GM12878 (cell line): ENCODE measurements around the gene ZFP14. TPM values are rescaled to one million over a fixed set of nuclear protein-coding genes. Genes with fewer than 3 reads are reported as not detected.

Experiments
- BMI1 ChIP-seq: fragments of 450-650 bp; IDR thresholded peaks from 2 replicates; pipeline ENCODE4 v1.6.1; 2016; ENCODE audit warnings: mild to moderate bottlenecking, moderate library complexity, borderline replicate concordance
- EED ChIP-seq: sonication (generic); IDR thresholded peaks from 2 replicates; pipeline ENCODE4 v1.6.1; 2016; ENCODE audit warnings: antibody characterized with exemption, low read depth
- HCFC1 ChIP-seq: fragments of 150-350 bp; IDR thresholded peaks from 2 replicates; pipeline ENCODE4 v1.6.1; 2014; ENCODE audit warnings: low read length
- MAX ChIP-seq: IDR thresholded peaks from 2 replicates; pipeline ENCODE4 v1.6.1; 2012; ENCODE audit warnings: low read depth, low read length, improper control_type of control experiment
- NFXL1 ChIP-seq: fragments of 450-650 bp; IDR thresholded peaks from 2 replicates; pipeline ENCODE4 v1.6.1; 2017; ENCODE audit warnings: antibody characterized with exemption, mild to moderate bottlenecking, borderline replicate concordance
- PKNOX1 ChIP-seq: fragments of 450-650 bp; IDR thresholded peaks from 2 replicates; pipeline ENCODE4 v1.6.1; 2016; ENCODE audit warnings: mild to moderate bottlenecking
- POU2F2 ChIP-seq: IDR thresholded peaks from 3 replicates; pipeline ENCODE4 v1.6.1; 2011; ENCODE audit warnings: low read depth, mild to moderate bottlenecking, low read length, borderline replicate concordance
- RELB ChIP-seq: fragments of 450-650 bp; IDR thresholded peaks from 2 replicates; pipeline ENCODE4 v1.6.1; 2017; ENCODE audit warnings: low read depth, mild to moderate bottlenecking, moderate library complexity
- RUNX3 ChIP-seq: IDR thresholded peaks from 2 replicates; pipeline ENCODE4 v1.6.1; 2012; ENCODE audit warnings: low read length, inconsistent platforms
- SIN3A ChIP-seq: IDR thresholded peaks from 2 replicates; pipeline ENCODE4 v1.6.1; 2012; ENCODE audit warnings: low read depth, low read length, improper control_type of control experiment
- SREBF1 ChIP-seq: IDR thresholded peaks from 2 replicates; pipeline ENCODE4 v1.6.1; 2012; ENCODE audit warnings: mild to moderate bottlenecking, low read length
- polyA plus RNA-seq, 11 experiments: library from polyadenylated mRNA; depleted of rRNA in 4 of 11; unstranded in 6 of 11; stranded (reverse) in 5 of 11; fragments of >200 nt; fragmentation: Nextera tagmentation in 4 of 11; fragmentation: Illumina TruSeq in 1 of 11; extraction: Ambion mirVana in 4 of 11; extraction: Trizol in 1 of 11; gene quantifications; 1 replicate in 1 of 11; 2 replicates in 10 of 11; pipeline versions ENCODE4 v1.2.1 to v1.2.3, GENCODE V29; 2011 to 2016; ENCODE audit warnings: inconsistent platforms in 2 of 11, missing spikeins in 2 of 11, low read depth in 1 of 11
- total RNA-seq, 4 experiments: library from RNA; depleted of rRNA in 3 of 4; stranded (reverse); fragments of >200 nt in 3 of 4; fragmentation: Illumina TruSeq in 1 of 4; extraction: Trizol in 1 of 4; gene quantifications; 2 replicates each; pipeline versions ENCODE4 v1.2.1 to v1.2.3, GENCODE V29; 2013 to 2021
- TF ChIP-seq, protein P1 (sequence below): fragments of 150-350 bp; IDR thresholded peaks from 2 replicates; pipeline ENCODE4 v1.6.1; 2014; ENCODE audit warnings: mild to moderate bottlenecking, low read depth, low read length
- TF ChIP-seq, protein P2 (sequence below): IDR thresholded peaks from 2 replicates; pipeline ENCODE4 v1.6.1; 2012; ENCODE audit warnings: low read depth, low read length, improper control_type of control experiment

Gene ZFP14
- total and polyA plus RNA-seq, 10 of the 15 experiments (the other 5 are each of a cell fraction or from before 2014, with no cell fraction given), result 0.61 to 2.6 (median 0.83) TPM

- TF ChIP-seq PKNOX1 (no peak), EED (no peak), HCFC1 (no peak), NFXL1 (no peak), RUNX3 (no peak), POU2F2 (no peak), RELB (no peak), MAX (no peak), SREBF1 (no peak), SIN3A (no peak), BMI1 (no peak)
- TF ChIP-seq, protein P1, sequence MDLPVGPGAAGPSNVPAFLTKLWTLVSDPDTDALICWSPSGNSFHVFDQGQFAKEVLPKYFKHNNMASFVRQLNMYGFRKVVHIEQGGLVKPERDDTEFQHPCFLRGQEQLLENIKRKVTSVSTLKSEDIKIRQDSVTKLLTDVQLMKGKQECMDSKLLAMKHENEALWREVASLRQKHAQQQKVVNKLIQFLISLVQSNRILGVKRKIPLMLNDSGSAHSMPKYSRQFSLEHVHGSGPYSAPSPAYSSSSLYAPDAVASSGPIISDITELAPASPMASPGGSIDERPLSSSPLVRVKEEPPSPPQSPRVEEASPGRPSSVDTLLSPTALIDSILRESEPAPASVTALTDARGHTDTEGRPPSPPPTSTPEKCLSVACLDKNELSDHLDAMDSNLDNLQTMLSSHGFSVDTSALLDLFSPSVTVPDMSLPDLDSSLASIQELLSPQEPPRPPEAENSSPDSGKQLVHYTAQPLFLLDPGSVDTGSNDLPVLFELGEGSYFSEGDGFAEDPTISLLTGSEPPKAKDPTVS, result no peak
- TF ChIP-seq, protein P2, sequence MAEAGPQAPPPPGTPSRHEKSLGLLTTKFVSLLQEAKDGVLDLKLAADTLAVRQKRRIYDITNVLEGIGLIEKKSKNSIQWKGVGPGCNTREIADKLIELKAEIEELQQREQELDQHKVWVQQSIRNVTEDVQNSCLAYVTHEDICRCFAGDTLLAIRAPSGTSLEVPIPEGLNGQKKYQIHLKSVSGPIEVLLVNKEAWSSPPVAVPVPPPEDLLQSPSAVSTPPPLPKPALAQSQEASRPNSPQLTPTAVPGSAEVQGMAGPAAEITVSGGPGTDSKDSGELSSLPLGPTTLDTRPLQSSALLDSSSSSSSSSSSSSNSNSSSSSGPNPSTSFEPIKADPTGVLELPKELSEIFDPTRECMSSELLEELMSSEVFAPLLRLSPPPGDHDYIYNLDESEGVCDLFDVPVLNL, result no peak
Measured at GRCh38 chr19:36371886-36372285, 7.1 kb downstream of the ZFP14 start (continued).
